ENCODE data around the gene THAP3.

The THAP3 gene

DNA sequence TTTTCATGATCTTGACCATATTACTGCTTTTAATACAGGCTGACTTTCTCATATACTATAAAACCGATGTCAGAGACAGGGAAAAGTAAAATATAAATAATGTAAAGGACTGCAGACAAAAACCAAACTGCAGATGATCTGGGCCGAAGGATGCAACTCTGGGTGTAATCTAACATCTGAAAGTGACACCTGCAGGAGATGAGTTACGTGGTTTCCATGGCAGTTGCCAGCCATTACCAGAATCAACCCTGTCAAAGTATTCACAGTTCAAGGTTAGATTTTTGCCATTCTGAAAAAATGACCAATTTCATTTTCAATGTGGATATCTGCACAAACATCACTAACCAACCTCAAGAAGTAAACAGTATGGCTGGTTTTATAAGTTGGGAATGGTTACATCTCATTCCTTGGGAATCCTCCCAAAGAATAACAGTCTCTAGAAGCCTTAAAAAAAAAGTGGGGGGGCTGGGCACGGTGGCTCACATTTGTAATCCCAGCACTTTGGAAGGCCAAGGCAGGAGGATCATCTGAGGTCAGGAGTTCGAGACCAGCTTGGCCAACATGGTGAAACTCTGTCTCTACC lies 49.2 kb downstream of the THAP3 start:
- no peak for DNase-seq (ENCODE audit: low spot score)

DNA sequence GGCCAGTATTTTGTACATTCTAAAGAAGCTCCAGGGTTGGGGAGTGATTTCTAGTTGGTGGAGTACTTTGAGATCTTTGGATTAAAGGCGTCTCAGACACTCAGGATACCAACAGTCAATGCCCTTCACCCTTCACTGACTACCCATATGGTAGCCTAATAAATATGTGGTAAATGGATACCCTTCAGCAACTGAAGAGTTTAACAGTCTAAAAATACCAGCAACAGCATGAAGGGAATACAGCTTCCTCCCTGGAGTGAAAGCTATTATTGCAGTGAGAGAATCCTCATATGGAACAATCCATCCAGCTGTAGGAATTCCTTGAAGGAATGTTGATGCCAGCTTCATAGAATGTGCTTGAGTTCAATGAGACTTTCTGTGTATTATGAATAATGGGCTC lies 50.1 kb downstream of the THAP3 start:
- no peak for DNase-seq (ENCODE audit: low spot score)

DNA sequence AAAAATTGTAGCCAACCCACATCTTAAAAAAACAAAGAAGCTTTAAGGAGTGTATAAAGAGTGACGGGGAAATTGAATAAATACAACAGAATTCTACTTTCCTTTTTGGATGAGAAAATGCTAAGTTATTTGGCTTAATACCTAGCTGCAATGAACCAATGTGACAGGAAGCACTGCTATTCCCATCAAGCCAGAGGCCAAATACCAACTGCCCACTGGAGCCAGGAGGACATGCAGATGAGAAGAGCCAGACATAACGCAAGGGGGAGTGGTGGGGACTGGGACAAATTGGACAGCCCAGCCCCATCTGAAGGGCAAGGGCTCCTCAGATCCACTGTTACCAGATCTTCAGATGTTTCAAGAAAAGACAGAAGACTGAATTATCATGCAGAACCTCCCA lies 51.3 kb downstream of the THAP3 start:
- no peak for DNase-seq (ENCODE audit: low spot score)

Measured in HuH-7.5 (cell line).